Measurements from ENCODE around the gene DLG5.
A peak's percentile ranks its signal among the peaks of the same experiment; 100 is the strongest.
"Not testable (repeated sequence)": the region's sequence is repeated elsewhere in the genome, so short reads cannot be mapped to it uniquely, and the experiment has no call there.

DLG5 gene

GRCh38 chr10:77791506-77791905, 135.0 kb downstream of the DLG5 start:
- no peak for DNase-seq

- DNase-seq: no peak
These were observed 136.7 kb downstream of the DLG5 start for GRCh38 chr10:77789861-77790260.

- DNase-seq: no peak
These were observed 137.5 kb downstream of the DLG5 start for GRCh38 chr10:77789016-77789415.

- no peak for DNase-seq
These were observed 138.0 kb downstream of the DLG5 start for GRCh38 chr10:77788496-77789010.

GRCh38 chr10:77787440-77787839, 139.1 kb downstream of the DLG5 start:
- DNase-seq: no peak

- DNase-seq: peak; percentile 5
These were observed 141.7 kb downstream of the DLG5 start for GRCh38 chr10:77784856-77785255.

- no peak for DNase-seq
These were observed 144.1 kb downstream of the DLG5 start for GRCh38 chr10:77782328-77783061.

GRCh38 chr10:77781451-77782327, 144.9 kb downstream of the DLG5 start:
- DNase-seq: no peak

GRCh38 chr10:77780180-77780579, 146.4 kb downstream of the DLG5 start:
- no peak for DNase-seq

- DNase-seq: no peak
These were observed 150.1 kb downstream of the DLG5 start for GRCh38 chr10:77776487-77776886.

- DNase-seq: no peak
These were observed 151.6 kb downstream of the DLG5 start for GRCh38 chr10:77774940-77775391.

GRCh38 chr10:77773631-77774426, 152.7 kb downstream of the DLG5 start:
- no peak for DNase-seq

GRCh38 chr10:77772852-77773600, 153.5 kb downstream of the DLG5 start:
- not testable (repeated sequence) for DNase-seq

GRCh38 chr10:77771851-77772250, 154.7 kb downstream of the DLG5 start:
- DNase-seq: no peak

GRCh38 chr10:77771450-77771849, 155.1 kb downstream of the DLG5 start:
- DNase-seq: no peak

GRCh38 chr10:77770868-77771175, 155.7 kb downstream of the DLG5 start:
- DNase-seq: no peak

- DNase-seq: no peak
These were observed 156.3 kb downstream of the DLG5 start for GRCh38 chr10:77770081-77770867.

- DNase-seq: no peak
These were observed 158.5 kb downstream of the DLG5 start for GRCh38 chr10:77768039-77768438.

- DNase-seq: no peak
These were observed 162.8 kb downstream of the DLG5 start for GRCh38 chr10:77763453-77764430.

GRCh38 chr10:77758406-77758805, 168.1 kb downstream of the DLG5 start:
- not testable (repeated sequence) for DNase-seq

Data from amniotic stem cell (primary cell).